Stomach (tissue), 4 donors: ENCODE data around the gene CENPP.

Source experiments
- CTCF ChIP-seq, 7 experiments: fragments of 450-650 bp in 4 of 7; fragments of 200-600 bp in 3 of 7; sonication (generic) in 3 of 7; IDR thresholded peaks; one replicate each; pipeline ENCODE4 v1.5.1; 2016 to 2019; ENCODE audit warnings: antibody characterized with exemption in 7 of 7, control low read depth in 2 of 7, mild to moderate bottlenecking in 1 of 7
- EP300 ChIP-seq: sonication (generic); formaldehyde crosslinking; IDR thresholded peaks from one replicate; pipeline ENCODE4 v1.6.1; 2017; ENCODE audit warnings: antibody characterized with exemption
- POLR2AphosphoS5 ChIP-seq, 3 donors: sonication (generic); formaldehyde crosslinking; IDR thresholded peaks; one replicate each; pipeline ENCODE4 v1.6.1; 2016; ENCODE audit warnings: antibody characterized with exemption in 3 of 3

GRCh38 chr9:92353051-92353450, 27.3 kb downstream of the CENPP start:
- no peak for TF ChIP-seq POLR2AphosphoS5 (IDR thresholded peaks at IDR 0.05)
- no peak for TF ChIP-seq CTCF (IDR thresholded peaks at IDR 0.05)
- no peak for TF ChIP-seq EP300
